HEK293T (cell line): ENCODE results near the gene YARS1.

Experiments
- ARNT ChIP-seq: fragments of 450-650 bp; IDR thresholded peaks from 2 replicates; pipeline ENCODE4 v1.6.1; 2017; ENCODE audit warnings: mild to moderate bottlenecking
- BHLHE40 ChIP-seq: fragments of 450-650 bp; IDR thresholded peaks from 2 replicates; pipeline ENCODE4 v1.6.1; 2016; ENCODE audit warnings: mild to moderate bottlenecking, moderate library complexity, borderline replicate concordance
- FOXK2 ChIP-seq: fragments of 450-650 bp; IDR thresholded peaks from 2 replicates; pipeline ENCODE4 v1.6.1; 2016; ENCODE audit warnings: mild to moderate bottlenecking
- FOXM1 ChIP-seq: fragments of 450-650 bp; IDR thresholded peaks from 2 replicates; pipeline ENCODE4 v1.6.1; 2017; ENCODE audit warnings: mild to moderate bottlenecking, borderline replicate concordance
- NFRKB ChIP-seq: fragments of 450-650 bp; IDR thresholded peaks from 2 replicates; pipeline ENCODE4 v1.6.1; 2016; ENCODE audit warnings: mild to moderate bottlenecking, moderate library complexity
- SUZ12 ChIP-seq: fragments of 450-650 bp; IDR thresholded peaks from 2 replicates; pipeline ENCODE4 v1.6.1; 2016; ENCODE audit warnings: mild to moderate bottlenecking
- ZNF384 ChIP-seq: fragments of 450-650 bp; IDR thresholded peaks from 2 replicates; pipeline ENCODE4 v1.6.1; 2016
- TF ChIP-seq, protein P1 (sequence below): fragments of 450-650 bp; IDR thresholded peaks from 2 replicates; pipeline ENCODE4 v1.6.1; 2016

DNA sequence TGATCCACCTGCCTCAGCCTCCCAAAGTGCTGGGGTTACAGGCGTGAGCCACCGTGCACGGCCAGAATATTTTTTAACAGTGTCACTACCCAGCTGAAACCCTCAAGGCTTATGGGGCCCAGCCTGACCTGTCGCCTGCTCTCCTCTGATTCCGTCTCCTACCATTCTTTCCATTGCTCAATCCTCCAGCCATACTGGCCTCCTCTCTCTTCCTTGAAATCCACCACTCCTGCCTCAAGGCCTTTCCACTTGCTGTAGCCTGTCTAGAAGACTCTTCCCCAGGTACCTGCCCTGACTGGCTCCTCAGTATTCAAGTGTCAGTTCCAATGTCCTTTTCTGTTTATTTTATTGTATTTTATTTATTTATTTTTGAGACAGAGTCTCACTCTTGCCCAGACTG is 53.9 kb downstream of the YARS1 start:
- TF ChIP-seq ZNF384 = no peak
- TF ChIP-seq SUZ12 = no peak
- TF ChIP-seq FOXM1 = no peak
- TF ChIP-seq BHLHE40 = no peak
- TF ChIP-seq FOXK2 = no peak
- no peak for TF ChIP-seq ARNT
- TF ChIP-seq NFRKB = no peak
- TF ChIP-seq, protein P1, sequence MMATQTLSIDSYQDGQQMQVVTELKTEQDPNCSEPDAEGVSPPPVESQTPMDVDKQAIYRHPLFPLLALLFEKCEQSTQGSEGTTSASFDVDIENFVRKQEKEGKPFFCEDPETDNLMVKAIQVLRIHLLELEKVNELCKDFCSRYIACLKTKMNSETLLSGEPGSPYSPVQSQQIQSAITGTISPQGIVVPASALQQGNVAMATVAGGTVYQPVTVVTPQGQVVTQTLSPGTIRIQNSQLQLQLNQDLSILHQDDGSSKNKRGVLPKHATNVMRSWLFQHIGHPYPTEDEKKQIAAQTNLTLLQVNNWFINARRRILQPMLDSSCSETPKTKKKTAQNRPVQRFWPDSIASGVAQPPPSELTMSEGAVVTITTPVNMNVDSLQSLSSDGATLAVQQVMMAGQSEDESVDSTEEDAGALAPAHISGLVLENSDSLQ = no peak
